Cardiac septum (tissue), 1 donor: Measurements from ENCODE around the gene MEF2B. TPM values are rescaled to one million over a fixed set of nuclear protein-coding genes. Genes with fewer than 3 reads are reported as not detected.

Experiments used
- DNase-seq: peaks from one replicate; pipeline ENCODE4 v3.0.0-alpha.2; 2020; ENCODE audit warnings: low spot score
- intact Hi-C: fragments of 100-400 bp; cut with DNase I; formaldehyde crosslinking; loops from one replicate; pipeline ENCODE4 v1.14.0; 2022
- long read RNA-seq: library from polyadenylated mRNA; unstranded; transcript quantifications from one replicate; pipeline ENCODE4 v2.0.0, GENCODE V29; 2021
- total RNA-seq: library from RNA; stranded (reverse); fragmentation: NEBNext Ultra II Directional; extraction: Animal tissue kit (Norgen Biotek cat#: 25700); gene quantifications from one replicate; pipeline ENCODE4 v1.2.1, GENCODE V29; 2021
- donor health status: DM: no; HTN: no; CAD: no.

MEF2B gene
- total RNA-seq = 0.67 TPM
- long read RNA-seq, partial matches to known transcripts = 1 of 1 reads
- long read RNA-seq, other reads (novel, unspliced or antisense) = 0 of 1 reads

DNA sequence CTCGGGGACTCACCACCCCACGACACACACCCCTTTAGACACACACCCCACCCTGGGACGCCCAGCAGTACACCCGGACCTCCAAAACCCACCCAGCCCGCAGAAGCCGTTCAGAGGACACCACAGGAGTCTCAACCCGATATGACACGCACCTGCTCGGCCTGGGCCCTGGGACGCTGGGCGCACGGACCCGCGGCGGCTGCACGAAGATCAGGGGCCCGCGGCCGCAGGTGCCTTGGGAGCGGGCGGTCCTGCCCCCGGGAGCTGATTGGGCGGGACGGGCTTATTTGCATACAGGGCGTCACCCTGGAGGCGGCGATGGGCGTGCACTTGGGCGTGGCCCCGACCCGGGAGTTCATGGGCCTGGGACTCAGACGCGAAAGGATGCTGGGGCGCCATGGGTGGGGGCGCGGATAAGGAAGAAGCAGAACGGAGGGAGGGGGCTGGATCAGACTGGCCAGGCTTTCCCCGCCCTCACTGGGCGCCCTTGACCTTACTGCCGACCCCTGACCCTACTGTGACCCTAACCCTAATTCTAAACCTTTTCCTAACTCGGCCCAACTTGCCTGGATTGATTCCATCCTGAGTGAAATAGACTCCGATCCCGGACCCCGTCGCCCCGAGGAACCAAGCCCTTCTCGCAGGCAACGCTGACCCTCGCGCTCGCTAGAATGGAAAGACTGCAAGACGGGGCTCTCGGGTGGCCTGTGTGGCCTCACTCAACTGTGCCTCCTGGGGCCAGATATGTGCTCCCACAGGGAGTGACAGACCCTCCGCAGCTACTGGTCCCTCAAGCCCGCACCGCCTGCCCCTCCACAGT, at the start of gene MEF2B:
Gene MEF2B (minus strand): TSS at position 211 of the 820 bp plus-strand sequence. CDS start 19,528 bp downstream, outside the sequence.
- DNase-seq = peak; percentile 91
- intact Hi-C loops = no loop called here

DNA sequence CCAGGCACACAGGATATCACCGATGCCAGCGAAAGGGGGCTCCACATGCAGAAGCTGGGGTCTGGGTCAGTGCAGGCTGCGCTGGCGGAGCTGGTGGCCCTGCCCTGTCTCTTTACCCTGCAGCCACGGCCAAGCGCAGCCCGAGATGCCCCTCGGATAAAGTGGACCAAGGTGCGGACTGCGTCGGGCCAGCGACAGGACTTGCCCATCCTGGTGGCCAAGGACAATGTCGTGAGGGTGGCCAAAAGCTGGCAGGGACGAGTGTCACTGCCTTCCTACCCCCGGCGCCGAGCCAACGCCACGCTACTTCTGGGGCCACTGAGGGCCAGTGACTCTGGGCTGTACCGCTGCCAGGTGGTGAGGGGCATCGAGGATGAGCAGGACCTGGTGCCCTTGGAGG, 48.8 kb upstream of the MEF2B start:
- intact Hi-C loops = no loop called here
- no peak for DNase-seq

DNA sequence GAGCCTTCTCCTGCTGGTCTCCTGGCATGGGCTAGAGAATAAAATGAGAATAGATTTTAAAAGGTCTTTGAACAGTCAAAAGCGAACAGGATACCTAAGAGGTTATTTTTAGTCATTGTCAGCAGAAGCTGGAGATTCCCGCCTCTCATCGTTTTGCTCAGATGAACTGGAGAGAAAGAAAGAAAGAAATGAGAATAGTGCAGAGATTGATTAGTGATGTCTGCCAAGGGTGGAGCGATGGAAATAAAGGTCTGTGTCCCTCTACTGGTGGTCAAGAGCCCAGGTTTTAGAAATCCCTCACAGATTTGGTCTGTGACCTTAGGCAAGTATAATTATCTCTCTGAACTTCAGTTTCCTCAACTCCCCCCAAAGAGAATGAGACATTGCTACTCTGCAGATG, 47.0 kb upstream of the MEF2B start:
- no peak for DNase-seq

DNA sequence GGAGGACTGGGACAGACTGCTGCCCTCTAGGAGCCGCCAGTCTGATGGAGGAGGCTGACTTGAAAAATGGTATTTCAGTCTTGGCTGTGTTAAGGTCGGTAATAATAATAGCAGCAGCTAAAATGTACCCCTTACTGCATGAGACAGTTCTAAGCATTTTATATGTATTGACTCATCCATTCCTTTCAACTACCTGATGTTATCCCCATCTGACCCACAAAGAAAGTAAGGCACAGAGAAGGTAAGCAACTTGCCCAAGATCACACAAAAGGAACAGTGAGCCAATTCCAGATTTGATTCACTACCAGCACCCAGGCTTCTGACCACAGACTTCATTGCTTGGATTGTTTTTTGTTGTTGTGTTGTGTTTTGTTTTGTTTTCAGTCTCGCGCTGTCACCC, 45.7 kb upstream of the MEF2B start:
- intact Hi-C loops = no loop called here
- no peak for DNase-seq

More for the DNA sequence above, 47.0 kb upstream of the MEF2B start:
- intact Hi-C loops = no loop called here

DNA sequence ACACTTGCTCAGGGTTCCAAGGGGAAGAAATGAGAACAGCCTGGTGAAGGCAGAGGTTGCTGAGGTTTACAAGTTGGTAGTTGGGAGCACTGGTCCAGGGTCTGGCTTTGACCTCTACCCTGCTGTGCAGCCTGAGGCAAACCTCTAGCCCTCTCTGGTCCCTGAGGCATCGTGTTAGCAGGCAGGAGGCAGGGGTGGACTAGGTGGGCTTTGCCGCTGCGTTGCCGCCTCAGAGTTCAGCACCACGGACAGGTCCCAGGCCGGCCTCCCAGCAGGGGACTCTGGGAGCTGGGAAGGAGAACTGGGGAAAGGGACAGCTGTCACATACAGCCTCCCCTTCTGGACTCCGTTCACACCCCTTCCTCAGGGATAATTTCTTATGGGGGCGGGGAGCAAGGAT, 44.8 kb upstream of the MEF2B start:
- intact Hi-C loops = no loop called here
- no peak for DNase-seq

DNA sequence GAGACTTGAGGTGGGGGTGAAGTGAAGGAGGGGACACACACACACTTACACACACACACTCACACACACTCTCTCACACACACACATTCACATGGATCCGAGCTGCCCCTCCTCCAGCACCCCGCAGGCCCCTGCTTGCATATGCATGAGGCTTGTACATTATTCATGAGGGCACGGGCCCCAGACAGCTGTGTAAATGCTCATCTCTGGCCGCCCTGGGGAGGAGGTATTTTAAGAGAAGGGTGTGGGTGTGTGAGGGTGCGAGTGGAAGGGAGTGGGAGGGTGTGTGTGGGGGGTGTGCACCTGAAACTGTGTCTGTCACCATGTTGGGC, 44.1 kb upstream of the MEF2B start:
- no peak for DNase-seq
- intact Hi-C loops = no loop called here

DNA sequence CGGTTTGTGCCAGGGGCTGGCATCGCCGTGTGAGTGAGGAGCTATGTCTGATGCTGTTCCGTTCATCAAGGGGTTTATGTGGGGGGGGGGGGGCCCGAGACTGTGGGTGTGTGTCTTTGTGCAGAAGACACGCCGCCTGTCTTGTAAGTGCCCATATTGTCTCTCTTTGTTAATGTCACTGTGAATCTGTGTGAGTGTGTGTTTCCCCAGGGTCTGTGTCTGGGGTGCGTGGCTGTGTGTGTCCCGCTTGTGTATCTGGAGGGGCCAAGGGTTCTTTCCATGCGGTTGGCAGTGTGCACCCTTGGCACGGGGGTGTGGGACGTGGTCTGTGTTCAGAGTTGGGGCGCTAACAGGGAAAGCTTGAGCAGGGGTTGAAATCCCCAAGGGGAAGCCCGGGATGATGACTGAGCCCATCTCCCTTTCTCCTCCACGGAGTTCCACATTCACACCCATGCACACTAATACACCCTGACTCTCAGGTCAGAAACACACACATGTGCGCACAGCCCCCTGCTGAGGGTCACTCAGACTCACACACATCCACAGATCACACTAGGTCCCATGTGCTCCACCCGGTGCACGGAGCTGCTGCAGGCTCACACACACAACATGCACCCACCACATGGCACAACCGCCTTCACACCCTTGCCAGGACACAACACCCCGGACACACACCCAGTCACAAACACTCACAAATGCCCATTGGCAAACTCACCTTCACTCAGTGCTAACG, 43.5 kb upstream of the MEF2B start:
- intact Hi-C loops = no loop called here
- no peak for DNase-seq

DNA sequence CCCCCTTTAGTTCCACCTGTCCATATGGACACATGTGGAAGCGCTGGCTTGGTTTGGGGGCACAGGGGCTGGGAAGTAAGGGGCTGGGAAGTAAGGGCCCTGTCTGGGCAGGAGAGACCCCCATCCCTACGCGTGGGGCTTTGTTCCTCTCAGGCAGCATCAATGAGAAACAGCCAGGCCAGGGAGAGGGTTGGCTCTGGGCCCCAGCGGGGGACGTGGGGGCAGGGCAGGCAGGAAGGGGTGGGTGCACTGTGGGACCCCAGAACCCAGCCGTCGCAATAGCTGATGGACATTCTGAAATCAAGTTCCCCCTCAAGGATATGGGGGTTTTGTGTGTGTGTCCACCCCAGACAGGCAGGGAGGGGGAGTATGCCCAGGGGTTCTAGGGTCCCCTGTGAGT, 42.9 kb upstream of the MEF2B start:
- no peak for DNase-seq
- intact Hi-C loops = no loop called here

DNA sequence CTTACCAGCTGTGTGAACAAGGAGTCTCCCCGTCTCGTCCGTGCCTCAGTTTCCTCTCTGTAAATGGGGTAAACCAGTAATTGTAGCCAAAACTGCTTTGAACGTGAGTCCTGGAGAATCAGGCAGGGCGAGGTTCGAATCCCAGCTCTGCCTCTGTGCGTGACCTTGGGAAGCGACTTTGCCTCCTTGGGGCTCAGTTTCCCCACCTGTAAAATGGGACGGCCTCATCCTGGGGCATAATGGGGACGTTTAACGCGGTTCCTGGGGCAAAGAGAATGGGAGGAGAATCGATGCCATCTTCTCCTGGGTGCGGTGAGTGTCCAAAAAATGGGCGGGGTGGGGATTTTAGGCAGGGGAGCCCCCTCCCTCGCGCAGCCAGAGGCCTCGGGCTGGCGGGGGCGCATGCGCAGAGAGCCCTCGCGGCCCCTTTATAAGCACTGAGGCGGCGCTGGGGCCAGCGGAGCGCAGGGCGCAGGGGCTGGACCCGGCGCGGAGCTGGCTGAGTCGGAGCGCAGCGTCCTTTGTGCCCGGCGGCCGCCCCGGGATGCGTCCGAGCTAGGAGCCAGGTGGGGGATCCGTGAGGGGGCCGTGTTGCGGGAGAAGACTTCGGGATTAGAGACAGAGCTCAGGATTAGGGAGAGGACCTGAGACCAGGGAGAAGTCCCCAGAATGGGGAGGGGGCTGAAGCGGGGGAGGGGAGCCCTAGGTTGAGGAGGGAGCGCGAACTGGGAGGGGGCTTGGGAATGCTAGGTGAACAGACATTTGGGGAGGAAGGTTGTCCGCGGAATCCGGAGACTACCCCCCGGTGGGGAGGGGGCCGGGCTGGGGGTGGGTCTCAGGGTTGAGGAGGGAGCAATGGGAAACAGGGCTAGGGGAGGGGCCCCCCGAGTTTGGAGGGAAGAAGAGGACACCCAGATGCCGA, 41.7 kb upstream of the MEF2B start, which contains the start of gene NCAN:
Gene NCAN (plus strand): TSS at position 460 of the 922 bp plus-strand sequence. CDS start 4,996 bp downstream, outside the sequence.
- no peak for DNase-seq
- intact Hi-C loops = no loop called here

DNA sequence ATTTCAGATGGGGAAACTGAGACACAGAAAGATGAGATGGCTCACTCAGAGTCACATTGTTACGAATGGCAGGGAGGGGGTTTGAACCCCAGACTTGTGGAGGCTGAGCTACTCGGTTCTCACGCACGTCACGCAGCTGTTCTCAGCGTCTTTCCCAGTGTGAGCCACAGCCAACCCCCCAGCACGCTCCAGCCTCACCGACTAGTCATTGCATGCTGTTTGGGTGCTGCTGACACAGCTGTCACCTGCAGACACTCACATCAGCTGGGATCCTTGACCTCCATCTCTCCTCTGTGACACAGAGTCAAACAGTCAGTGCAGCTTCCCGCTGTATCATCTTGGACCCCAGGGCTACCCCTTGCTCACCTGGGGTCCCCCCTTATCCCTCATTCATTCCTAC, 39.3 kb upstream of the MEF2B start:
- DNase-seq = no peak
- intact Hi-C loops = no loop called here

DNA sequence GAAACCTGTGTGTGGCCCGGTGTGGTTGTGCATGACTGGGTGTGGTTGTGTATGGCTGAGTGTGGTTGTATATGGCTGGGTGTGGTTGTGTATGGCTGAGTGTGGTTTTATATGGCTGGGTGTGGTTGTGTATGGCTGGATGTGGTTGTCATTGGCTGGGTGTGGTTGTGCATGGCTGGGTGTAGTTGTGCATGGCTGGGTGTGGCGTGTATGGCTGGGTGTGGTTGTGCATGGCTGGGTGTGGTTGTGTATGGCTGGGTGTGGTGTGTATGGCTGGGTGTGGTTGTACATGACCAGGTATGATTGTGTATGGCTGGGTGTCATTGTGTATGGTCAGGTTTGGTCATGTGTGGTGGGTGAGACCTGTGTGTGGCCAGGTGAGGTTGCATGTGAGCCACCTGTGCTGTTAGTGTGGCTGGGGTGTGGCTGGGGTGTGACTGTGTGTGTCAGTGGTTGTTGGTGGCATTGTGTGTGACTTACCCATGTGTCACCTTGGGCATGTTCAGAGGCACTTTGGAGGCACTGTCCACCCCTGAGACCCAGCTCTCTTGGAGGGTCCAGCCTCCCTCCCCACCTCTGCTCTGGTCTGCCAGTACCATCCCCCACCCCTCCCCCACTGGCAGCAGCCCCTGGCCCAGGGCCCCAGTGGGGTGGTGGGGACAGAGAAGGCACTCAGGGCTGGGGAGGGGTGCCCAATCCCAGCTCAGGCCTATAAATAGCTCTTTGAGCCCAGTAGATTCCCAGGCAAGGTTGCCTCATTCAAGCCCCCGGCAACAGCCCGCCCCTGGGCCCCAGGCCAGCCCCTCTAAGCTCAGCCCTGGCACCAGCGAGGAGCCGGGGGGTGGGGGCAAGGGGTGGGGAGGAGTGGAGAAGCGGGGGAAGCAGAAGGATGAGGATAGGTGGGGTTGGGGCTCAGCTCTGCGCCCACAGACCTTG, 37.8 kb upstream of the MEF2B start:
- no peak for DNase-seq
- intact Hi-C loops = no loop called here

DNA sequence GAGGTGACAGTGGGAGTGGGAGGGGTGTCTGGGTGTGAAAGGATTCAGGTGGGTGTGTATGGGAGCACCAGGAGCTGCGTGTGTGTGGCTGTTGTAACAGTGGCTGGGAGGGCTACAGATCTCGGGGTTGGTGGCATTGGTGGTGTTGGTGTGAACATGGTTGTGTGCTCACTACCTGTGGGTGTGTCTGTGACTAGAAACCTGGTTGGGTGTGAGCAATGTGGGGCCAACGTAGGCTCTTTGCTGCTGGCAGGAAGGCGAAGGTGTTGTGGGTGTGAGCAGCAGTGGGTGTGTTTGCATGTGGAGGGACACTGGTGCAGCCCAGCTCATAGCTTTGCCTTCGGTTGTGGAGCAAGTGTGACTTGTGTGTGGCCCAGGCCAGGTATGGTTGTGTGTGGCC, 36.9 kb upstream of the MEF2B start:
- DNase-seq = no peak
- intact Hi-C loops = no loop called here

DNA sequence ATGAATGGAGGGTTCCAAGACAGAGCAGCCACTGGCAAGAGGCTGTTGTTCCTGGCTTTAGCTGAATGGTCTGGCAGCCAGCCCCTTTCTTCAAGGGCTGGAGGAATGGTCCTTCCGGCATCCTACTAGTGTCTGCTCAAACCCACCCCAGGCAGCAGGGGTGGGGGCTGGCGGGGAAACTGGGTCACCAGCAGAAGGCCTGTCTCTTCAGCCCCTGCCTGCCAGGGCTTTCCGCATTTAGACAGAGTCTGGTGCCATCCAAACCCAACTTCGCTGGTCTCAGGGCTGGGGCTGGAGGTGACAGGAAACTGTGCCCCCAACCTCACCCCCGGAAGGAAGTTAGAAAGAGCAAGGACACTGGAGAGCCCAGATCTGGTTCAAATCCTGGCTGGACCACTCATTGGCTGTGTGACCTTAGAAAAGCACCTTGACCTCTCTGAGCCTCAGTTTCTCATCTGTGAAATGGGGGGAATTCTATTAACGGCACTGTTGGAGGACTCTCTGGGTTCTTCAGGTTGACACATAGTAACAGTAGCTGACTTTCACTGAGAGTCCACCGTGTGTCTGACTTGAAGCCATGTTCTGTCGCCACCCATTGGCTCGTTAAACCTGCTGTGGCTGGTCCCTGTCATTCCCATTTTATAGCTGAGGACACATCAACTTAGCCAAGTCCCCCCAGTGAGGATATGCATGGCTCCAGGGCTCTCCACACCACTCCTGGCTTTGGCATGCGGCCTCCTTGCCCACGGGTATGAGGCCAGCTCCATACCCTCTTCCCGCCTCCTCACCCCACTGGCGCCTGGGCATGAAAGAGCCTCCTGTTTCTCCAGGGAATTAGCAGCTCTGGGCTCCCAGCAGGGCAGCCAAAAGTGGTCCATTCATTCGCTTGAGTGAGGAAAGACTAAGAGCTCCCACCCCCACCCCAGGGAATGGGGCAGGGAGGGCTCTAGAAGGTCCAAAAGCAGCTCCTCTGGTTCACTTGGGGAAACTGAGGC, 35.6 kb upstream of the MEF2B start:
- intact Hi-C loops = no loop called here

DNA sequence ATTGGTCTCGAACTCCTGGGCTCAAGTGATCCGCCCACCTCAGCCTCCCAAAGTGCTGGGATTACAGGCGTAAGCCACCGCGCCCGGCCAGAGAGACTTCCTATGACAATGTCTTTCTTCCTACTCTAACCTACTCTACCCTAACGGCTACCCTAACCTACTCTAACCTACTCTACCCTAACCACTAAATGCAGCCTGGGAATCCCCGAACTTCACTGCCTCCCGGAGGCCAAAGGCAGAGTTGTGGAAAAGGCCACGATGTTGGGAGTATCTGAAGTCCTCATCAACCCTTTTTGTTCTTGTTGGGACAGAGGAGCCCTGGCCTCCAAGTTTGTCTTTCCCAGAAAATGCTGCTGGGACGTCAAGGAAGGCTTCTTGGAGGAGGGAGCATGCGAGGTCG, 34.1 kb upstream of the MEF2B start:
- intact Hi-C loops = no loop called here
- no peak for DNase-seq

More for the DNA sequence above, 35.6 kb upstream of the MEF2B start:
- DNase-seq = no peak

DNA sequence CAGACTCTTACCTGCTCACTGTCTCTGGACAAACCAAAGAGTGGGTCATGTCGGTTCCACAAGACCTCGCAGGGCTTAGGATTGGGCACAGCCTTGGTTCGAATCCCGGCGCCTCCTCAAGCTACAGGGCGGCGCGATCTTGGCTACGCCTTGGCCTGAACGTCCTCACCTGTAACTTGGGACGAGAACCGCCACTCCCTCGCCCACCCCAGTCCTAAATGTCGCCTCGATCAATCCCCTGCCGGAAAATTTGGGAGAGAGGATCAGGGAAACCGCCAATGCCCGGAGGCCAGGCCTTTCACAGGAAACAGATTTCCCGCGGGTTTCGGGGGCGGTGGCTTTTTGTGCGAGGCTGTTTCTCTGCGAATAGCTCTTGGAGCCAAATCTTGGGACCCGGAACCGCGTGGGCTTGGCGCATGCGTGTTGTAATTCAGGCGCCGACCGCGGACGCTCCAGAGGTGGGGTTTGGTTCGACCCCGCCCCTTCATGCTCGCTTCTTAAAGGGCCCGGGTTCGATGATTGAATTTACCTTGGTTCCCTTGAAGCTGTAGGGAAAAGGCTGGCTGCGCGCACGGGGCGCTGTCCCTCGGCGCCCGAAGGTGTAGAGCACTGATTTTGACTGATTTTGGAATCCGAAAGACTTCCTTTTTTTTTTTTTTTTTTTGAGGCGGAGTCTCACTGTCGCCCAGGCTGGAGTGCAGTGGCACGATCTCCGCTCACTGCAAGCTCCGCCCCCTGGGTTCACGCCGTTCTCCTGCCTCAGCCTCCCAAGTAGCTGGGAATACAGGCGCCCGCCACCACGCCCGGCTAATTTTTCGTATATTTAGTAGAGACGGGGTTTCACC, 33.2 kb upstream of the MEF2B start, which contains the start of gene NR2C2AP:
Gene NR2C2AP (minus strand): TSS at position 403 of the 845 bp plus-strand sequence. CDS start 354 bp downstream, at position 49.
- intact Hi-C loops = loop anchor here (1.0 kb wide), 1 partner anchor 11 kb away; the partner anchor contains the start of genes BORCS8 and RFXANK
- peak; percentile 96 for DNase-seq

DNA sequence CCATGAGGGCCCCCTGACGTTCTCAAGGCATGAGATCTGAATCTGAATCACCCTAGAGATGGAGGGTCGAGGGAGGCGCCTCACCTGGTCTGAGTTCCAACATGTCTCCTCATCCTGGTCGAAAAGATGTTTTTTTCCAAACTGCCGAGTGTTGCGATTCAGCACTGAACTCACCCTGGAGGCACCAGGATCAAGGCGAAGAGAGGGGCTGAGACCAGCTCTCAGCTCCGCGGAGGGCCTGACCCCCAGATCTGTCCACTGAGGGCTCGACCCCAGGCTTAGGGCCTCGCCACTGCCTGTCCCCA, 32.6 kb upstream of the MEF2B start:
- intact Hi-C loops = loop anchor here (1.0 kb wide), 1 partner anchor 10 kb away; the partner anchor contains the start of genes BORCS8 and RFXANK
- no peak for DNase-seq
